Neural cell (in vitro differentiated cells): ENCODE data around the gene TFCP2L1.

ENCODE experiments used
- CTCF ChIP-seq: fragments of 450-650 bp; IDR thresholded peaks from 2 replicates; pipeline ENCODE4 v1.5.1; 2014; ENCODE audit warnings: antibody characterized with exemption, mild to moderate bottlenecking, moderate library complexity; ENCODE audit not compliant: poor library complexity, severe bottlenecking
- POLR2AphosphoS5 ChIP-seq: IDR thresholded peaks from 2 replicates; pipeline ENCODE4 v1.6.1; 2012

- TF ChIP-seq CTCF, result no peak
- no peak for TF ChIP-seq POLR2AphosphoS5
These were observed 87.5 kb downstream of the TFCP2L1 start for GRCh38 chr2:121197369-121198091.
